K562 (cell line): Measurements from ENCODE around the gene USP49. TPM values are rescaled to one million over a fixed set of nuclear protein-coding genes. Genes with fewer than 3 reads are reported as not detected.

Source experiments
- ATAC-seq: fragments of 200-7000 bp; cut with Tn5 transposase; 3 replicates; pipeline ENCODE4 v1.9.1; 2020; ENCODE audit warnings: moderate library complexity
- BruUV-seq: library from RNA; stranded (reverse); fragments of 400-500 nt; replicated peaks from 2 replicates; lab custom pipeline; 2021; lab: Mats Ljungman, UMichigan
- CTCF ChIA-PET: fragments of 300-600 bp; formaldehyde crosslinking; extraction: SDS; loops from one replicate; lab custom pipeline; 2021; ENCODE audit warnings: low intra/inter-chr PET ratio; lab: Yijun Ruan, JAX
- POLR2A ChIA-PET: fragments of 300-600, 350-650 bp; sonication (Branson Sonifier 250); formaldehyde crosslinking; extraction: SDS; loops from one replicate; lab custom pipeline; 2021; ENCODE audit warnings: antibody characterized with exemption, inconsistent platforms; lab: Yijun Ruan, JAX
- DNase-seq, 4 experiments: peaks; one replicate each; pipeline versions ENCODE4 v3.0.0 to v3.0.0-alpha.2; 2011 to 2018; ENCODE audit warnings: low spot score in 3 of 4, mixed read lengths in 3 of 4; ENCODE audit errors: extremely low read depth in 1 of 4
- FAIRE-seq: peaks from 2 replicates; lab custom pipeline; 2011; peaks lifted over from hg19 to GRCh38; lab: Jason Lieb, UNC
- H2AFZ ChIP-seq: 2 replicates; pipeline ENCODE4 v1.6.0; 2011; ENCODE audit warnings: low read depth, low read length, control low read depth, inconsistent platforms
- H3K27ac ChIP-seq: fragments of 200-600 bp; 3 replicates; pipeline ENCODE4 v1.8.0; 2011; ENCODE audit warnings: low read depth, mild to moderate bottlenecking, control low read depth, inconsistent platforms, low read length, moderate library complexity, mixed read lengths; ENCODE audit errors: extremely low read depth
- H3K27me3 ChIP-seq, 2 experiments: fragments of 300-600 bp in 1 of 2; 2 replicates in 1 of 2; 3 replicates in 1 of 2; pipeline versions ENCODE4 v1.6.0 to v1.8.0; 2011; ENCODE audit warnings: inconsistent platforms in 2 of 2, low read length in 2 of 2, mild to moderate bottlenecking in 1 of 2, mixed read lengths in 1 of 2, moderate library complexity in 1 of 2; ENCODE audit not compliant: control insufficient read depth in 2 of 2, insufficient read depth in 2 of 2
- H3K36me3 ChIP-seq: fragments of 300-600 bp; 3 replicates; pipeline ENCODE4 v1.8.0; 2011; ENCODE audit warnings: mild to moderate bottlenecking, low read length, inconsistent platforms; ENCODE audit not compliant: control insufficient read depth, insufficient read depth
- H3K4me1 ChIP-seq, 2 experiments: fragments of 200-600 bp in 1 of 2; replicated peaks in 1 of 2; 2 replicates in 1 of 2; 3 replicates in 1 of 2; pipeline versions ENCODE4 v1.5.1 to v1.8.0; 2011; ENCODE audit warnings: inconsistent platforms in 2 of 2, low read length in 2 of 2, mild to moderate bottlenecking in 1 of 2, mixed read lengths in 1 of 2, moderate library complexity in 1 of 2; ENCODE audit not compliant: control insufficient read depth in 2 of 2, insufficient read depth in 2 of 2
- H3K4me2 ChIP-seq: 2 replicates; pipeline ENCODE4 v1.6.1; 2011; ENCODE audit warnings: low read length, control low read depth, inconsistent platforms, mixed read lengths; ENCODE audit not compliant: insufficient read depth
- H3K4me3 ChIP-seq: fragments of 200-600 bp; sonication (generic), shearing (Covaris generic); 2 replicates; pipeline ENCODE4 v1.5.1; 2016; ENCODE audit warnings: control low read depth, inconsistent platforms
- H3K79me2 ChIP-seq: fragments of 200-600 bp; 3 replicates; pipeline ENCODE4 v1.8.0; 2011; ENCODE audit warnings: low read length, inconsistent platforms; ENCODE audit not compliant: control insufficient read depth, insufficient read depth
- H3K9ac ChIP-seq, 2 experiments: 2 replicates each; pipeline versions ENCODE4 v1.6.0 to v1.6.1; 2011; ENCODE audit warnings: low read depth in 2 of 2, low read length in 2 of 2, control low read depth in 1 of 2, inconsistent platforms in 1 of 2, mild to moderate bottlenecking in 1 of 2, mixed read lengths in 1 of 2; ENCODE audit not compliant: insufficient read depth in 1 of 2
- H3K9me1 ChIP-seq: one replicate; pipeline ENCODE4 v1.6.0; 2011; ENCODE audit warnings: inconsistent platforms, mild to moderate bottlenecking, low read length, moderate library complexity; ENCODE audit not compliant: control insufficient read depth, insufficient read depth
- H3K9me3 ChIP-seq: replicated peaks from 2 replicates; pipeline ENCODE4 v1.5.1; 2011; ENCODE audit warnings: low read depth, low read length, inconsistent platforms; ENCODE audit not compliant: control insufficient read depth, insufficient read depth
- H4K20me1 ChIP-seq: replicated peaks from 2 replicates; pipeline ENCODE4 v1.6.1; 2011; ENCODE audit warnings: low read length, inconsistent platforms, mixed read lengths; ENCODE audit not compliant: control insufficient read depth, insufficient read depth
- ARID1B ChIP-seq: fragments of 450-650 bp; IDR thresholded peaks from 2 replicates; pipeline ENCODE4 v1.6.1; 2016; ENCODE audit warnings: antibody characterized with exemption, mild to moderate bottlenecking, inconsistent platforms
- CREBBP ChIP-seq: IDR thresholded peaks from one replicate; pipeline ENCODE4 v1.6.1; 2012; ENCODE audit warnings: low read depth, mild to moderate bottlenecking, control low read depth, inconsistent platforms, low read length
- E2F5 ChIP-seq: sonication (generic); formaldehyde crosslinking; IDR thresholded peaks from 2 replicates; pipeline ENCODE4 v1.8.0; 2022; ENCODE audit warnings: mild to moderate bottlenecking, missing genetic modification reagents
- EP300 ChIP-seq: IDR thresholded peaks from 2 replicates; pipeline ENCODE4 v1.6.1; 2012; ENCODE audit warnings: low read length, improper control_type of control experiment
- FOXK2 ChIP-seq, 2 experiments: fragments of 450-650 bp; IDR thresholded peaks in 1 of 2; conservative IDR thresholded peaks in 1 of 2; 2 replicates each; pipeline ENCODE4 v1.6.1; 2016; ENCODE audit warnings: low read depth in 2 of 2, mild to moderate bottlenecking in 1 of 2
- HINFP ChIP-seq: fragments of 450-650 bp; conservative IDR thresholded peaks from 2 replicates; pipeline ENCODE4 v1.6.1; 2016; ENCODE audit warnings: missing genetic modification characterization, low read depth, mild to moderate bottlenecking, control low read depth, missing compliant biosample characterization
- HMG20B ChIP-seq: fragments of 250-450 bp; sonication (Bioruptor Pico); IDR thresholded peaks from 2 replicates; pipeline ENCODE4 v1.5.0; 2021; ENCODE audit warnings: mild to moderate bottlenecking
- ID3 ChIP-seq, 2 experiments: fragments of 250-450 bp in 1 of 2; fragments of 450-650 bp in 1 of 2; sonication (Bioruptor Pico) in 1 of 2; IDR thresholded peaks; 2 replicates each; pipeline versions ENCODE4 v1.6.1 to v1.8.0; 2016 to 2021; ENCODE audit warnings: mild to moderate bottlenecking in 2 of 2, moderate library complexity in 2 of 2, missing compliant biosample characterization in 1 of 2, missing genetic modification characterization in 1 of 2
- IFI16 ChIP-seq: fragments of 250-450 bp; sonication (Bioruptor Pico); IDR thresholded peaks from 2 replicates; pipeline ENCODE4 v2.1.2; 2022; ENCODE audit warnings: mild to moderate bottlenecking, inconsistent platforms
- NELFE ChIP-seq: IDR thresholded peaks from 2 replicates; pipeline ENCODE4 v1.6.1; 2011; ENCODE audit warnings: mild to moderate bottlenecking; ENCODE audit not compliant: insufficient read depth, insufficient read length
- RBM17 ChIP-seq: fragments of 200-400 bp; formaldehyde crosslinking; IDR thresholded peaks from 2 replicates; pipeline ENCODE4 v1.6.1; 2017; ENCODE audit warnings: low read depth, mild to moderate bottlenecking, low read length, borderline replicate concordance
- SOX6 ChIP-seq: fragments of 450-650 bp; IDR thresholded peaks from 2 replicates; pipeline ENCODE4 v1.6.1; 2014; ENCODE audit warnings: mild to moderate bottlenecking
- SPI1 ChIP-seq: IDR thresholded peaks from 2 replicates; pipeline ENCODE4 v1.6.1; 2011; ENCODE audit warnings: low read depth, low read length, control low read depth, borderline replicate concordance
- ZNF124 ChIP-seq: sonication (generic); formaldehyde crosslinking; IDR thresholded peaks from 2 replicates; pipeline ENCODE4 v1.8.1; 2022; ENCODE audit warnings: missing genetic modification reagents
- ZNF175 ChIP-seq: fragments of 200-800 bp; sonication (Bioruptor generic); IDR thresholded peaks from 2 replicates; pipeline ENCODE4 v1.6.1; 2016; ENCODE audit warnings: low read depth, mild to moderate bottlenecking, missing genetic modification characterization, missing compliant biosample characterization
- ZNF212 ChIP-seq: fragments of 450-650 bp; formaldehyde crosslinking; IDR thresholded peaks from 2 replicates; pipeline ENCODE4 v1.4.0; 2020; ENCODE audit warnings: mild to moderate bottlenecking
- ZNF354B ChIP-seq: fragments of 250-450 bp; sonication (Bioruptor Pico); IDR thresholded peaks from 2 replicates; pipeline ENCODE4 v1.4.0; 2020
- ZNF41 ChIP-seq: fragments of 250-450 bp; sonication (Bioruptor Pico); conservative IDR thresholded peaks from 2 replicates; pipeline ENCODE4 v1.4.0; 2020; ENCODE audit warnings: mild to moderate bottlenecking
- WGBS: fragments of 100-300 bp; shearing (Covaris generic); methylation state at CpG from one replicate; pipeline ENCODE4 v1.1.6; 2016; ENCODE audit warnings: low coverage, mixed read lengths; ENCODE audit not compliant: insufficient coverage; ENCODE audit errors: missing lambda C conversion rate; 5-methylcytosine and 5-hydroxymethylcytosine counted together
- in situ Hi-C: fragments of 300-500 bp; cut with MboI; formaldehyde crosslinking; loops from 4 replicates; pipeline ENCODE4 v1.15.0; 2018; ENCODE audit warnings: inconsistent platforms, mixed read lengths
- intact Hi-C: fragments of 100-400 bp; cut with micrococcal nuclease; formaldehyde crosslinking; loops from 2 replicates; pipeline ENCODE4 v1.14.2; 2022
- polyA plus RNA-seq, 8 experiments: library from polyadenylated mRNA; depleted of rRNA in 4 of 8; stranded (reverse) in 5 of 8; unstranded in 3 of 8; fragments of >200 nt; fragmentation: Nextera tagmentation in 2 of 8; fragmentation: Illumina TruSeq in 1 of 8; extraction: Ambion mirVana in 2 of 8; extraction: Trizol in 1 of 8; gene quantifications; 2 replicates each; pipeline versions ENCODE4 v1.2.1 to v1.2.3, GENCODE V29; 2011 to 2014; ENCODE audit warnings: inconsistent platforms in 1 of 8, missing spikeins in 1 of 8
- total RNA-seq, 7 experiments: library from RNA; depleted of rRNA in 6 of 7; stranded (reverse); fragments of >200 nt in 6 of 7; fragmentation: Illumina TruSeq in 2 of 7; extraction: Trizol in 2 of 7; gene quantifications; 2 replicates each; pipeline versions ENCODE4 v1.2.1 to v1.2.3, GENCODE V29; 2011 to 2021; ENCODE audit warnings: low replicate concordance in 1 of 7
- TF ChIP-seq, protein P1 (sequence below): fragments of 450-650 bp; formaldehyde crosslinking; IDR thresholded peaks from 2 replicates; pipeline ENCODE4 v1.4.0; 2022; ENCODE audit warnings: missing genetic modification characterization

The USP49 gene
- total and polyA plus RNA-seq, 9 of the 15 experiments (the other 6 are each of a cell fraction or from before 2014, with no cell fraction given), result 1.0 to 9.9 (median 6.5) TPM

DNA sequence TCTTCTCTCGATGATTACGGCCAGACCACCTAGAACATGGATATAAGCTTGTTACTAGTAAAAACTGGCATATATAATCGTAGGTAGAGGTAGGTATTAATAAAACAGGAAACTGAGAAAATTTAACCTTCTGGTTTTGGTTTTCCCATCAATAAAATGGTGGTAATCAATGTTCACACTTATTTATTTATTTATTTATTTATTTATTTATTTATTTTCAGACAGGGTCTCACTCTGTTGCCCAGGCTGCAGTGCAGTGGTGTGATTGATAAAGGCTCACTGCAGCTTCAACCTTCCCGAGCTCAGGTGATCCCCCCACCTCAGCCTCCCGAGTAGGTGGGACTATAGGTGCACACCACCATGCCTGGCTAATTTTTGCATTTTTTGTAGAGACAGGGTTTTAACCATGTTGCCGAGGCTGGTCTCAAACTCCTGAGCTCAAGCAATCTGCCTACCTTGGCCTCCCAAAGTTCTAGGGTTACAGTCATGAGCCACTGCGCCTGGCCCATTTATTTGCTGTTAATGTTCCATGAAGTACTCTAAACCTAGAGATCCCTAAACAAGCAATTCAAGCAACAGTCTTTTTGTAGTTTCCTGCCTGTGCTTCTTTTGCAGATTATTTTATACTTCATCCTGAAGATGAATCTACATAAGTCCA, 96.1 kb downstream of the USP49 start:
- H3K79me2 ChIP-seq, result no peaks in the 10 kb centered on the region
- H3K9me3 ChIP-seq, result no peaks in the 10 kb centered on the region
- no peak overlapping the region for H2AFZ ChIP-seq
- no peak for ATAC-seq
- H3K4me3 ChIP-seq, result no peak overlapping the region
- 77% methylated on average over 7 of the region's 7 CpGs for WGBS
- no peak overlapping the region for H3K9ac ChIP-seq
- H4K20me1 ChIP-seq, result no peaks in the 10 kb centered on the region
- in situ Hi-C loops, result no loop called here
- intact Hi-C loops, result no loop called here
- no peak for FAIRE-seq
- no peak overlapping the region for H3K27ac ChIP-seq
- no TSS peak for BruUV-seq
- H3K9me1 ChIP-seq, result no peaks in the 10 kb centered on the region
- H3K36me3 ChIP-seq, result peaks cover 19% of the 10 kb centered on the region; the same call in 1 of the 3 replicates
- H3K4me2 ChIP-seq, result no peak overlapping the region
- DNase-seq, result no peak
- no peaks in the 10 kb centered on the region for H3K27me3 ChIP-seq
- TF ChIP-seq ARID1B (no peak), HMG20B (CRISPR knock-in tag) (no peak), SOX6 (no peak), EP300 (no peak), ZNF354B (CRISPR knock-in tag) (no peak), FOXK2 (conservative IDR thresholded peaks at IDR 0.05 in 1 of 2, IDR thresholded peaks at IDR 0.05 in 1 of 2; ENCODE audit: low read depth in 2 of 2) (no peak), RBM17 (no peak), NELFE (no peak), SPI1 (no peak), IFI16 (no peak), HINFP (tag) (no peak), ID3 (CRISPR knock-in tag; IDR thresholded peaks at IDR 0.05) (no peak), ID3 (tag; IDR thresholded peaks at IDR 0.05) (no peak), ZNF124 (no peak), ZNF212 (no peak), E2F5 (CRISPR knock-in tag) (no peak), ZNF41 (CRISPR knock-in tag) (no peak), CREBBP (no peak), ZNF175 (CRISPR knock-in tag) (no peak)
- TF ChIP-seq, protein P1, sequence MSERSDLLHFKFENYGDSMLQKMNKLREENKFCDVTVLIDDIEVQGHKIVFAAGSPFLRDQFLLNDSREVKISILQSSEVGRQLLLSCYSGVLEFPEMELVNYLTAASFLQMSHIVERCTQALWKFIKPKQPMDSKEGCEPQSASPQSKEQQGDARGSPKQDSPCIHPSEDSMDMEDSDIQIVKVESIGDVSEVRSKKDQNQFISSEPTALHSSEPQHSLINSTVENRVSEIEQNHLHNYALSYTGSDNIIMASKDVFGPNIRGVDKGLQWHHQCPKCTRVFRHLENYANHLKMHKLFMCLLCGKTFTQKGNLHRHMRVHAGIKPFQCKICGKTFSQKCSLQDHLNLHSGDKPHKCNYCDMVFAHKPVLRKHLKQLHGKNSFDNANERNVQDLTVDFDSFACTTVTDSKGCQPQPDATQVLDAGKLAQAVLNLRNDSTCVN (CRISPR knock-in tag), result no peak
- ChIA-PET POLR2A (interaction anchor here (0.6 to 3.5 kb wide), 4 partner anchors 9 to 246 kb away, joined by 3 to 37 read pairs (median 4); partner anchors contain the start of gene TOMM6), CTCF (no interaction called here)
- H3K4me1 ChIP-seq, result no peaks in the 10 kb centered on the region
